OCI-LY3 (cell line): ENCODE data around the gene TMEM63B.

Experiments used
- EZH2phosphoT487 ChIP-seq: fragments of 200-600 bp; shearing (Covaris generic); IDR thresholded peaks from 2 replicates; pipeline ENCODE4 v1.6.1; 2018; ENCODE audit warnings: antibody characterized with exemption, mixed run types, low read depth
- TF ChIP-seq, protein P1 (sequence below): fragments of 200-600, 300-600 bp; sonication (generic); IDR thresholded peaks from 2 replicates; pipeline ENCODE4 v1.5.1; 2014; ENCODE audit warnings: antibody characterized with exemption, low read length, low read depth

DNA sequence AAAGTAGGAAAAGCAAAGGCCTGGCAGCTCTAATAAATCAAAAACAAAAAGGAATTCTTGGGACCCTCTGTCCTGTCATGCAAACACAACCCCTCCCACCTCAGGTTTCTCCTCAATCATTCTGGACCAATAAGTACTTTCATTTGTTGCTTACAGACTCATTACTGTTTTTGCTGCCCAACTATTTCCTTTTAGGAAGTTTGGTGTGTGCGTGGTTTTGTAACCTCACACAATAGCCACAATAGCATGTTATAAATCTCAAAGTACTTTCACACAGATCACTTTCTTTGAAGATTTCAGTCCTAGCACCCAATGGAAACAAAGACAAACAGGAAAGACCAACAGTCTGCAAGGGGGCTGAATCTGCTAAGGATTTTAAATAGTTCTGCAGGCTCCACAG is 4.6 kb upstream of the TMEM63B start:
- TF ChIP-seq, protein P1, sequence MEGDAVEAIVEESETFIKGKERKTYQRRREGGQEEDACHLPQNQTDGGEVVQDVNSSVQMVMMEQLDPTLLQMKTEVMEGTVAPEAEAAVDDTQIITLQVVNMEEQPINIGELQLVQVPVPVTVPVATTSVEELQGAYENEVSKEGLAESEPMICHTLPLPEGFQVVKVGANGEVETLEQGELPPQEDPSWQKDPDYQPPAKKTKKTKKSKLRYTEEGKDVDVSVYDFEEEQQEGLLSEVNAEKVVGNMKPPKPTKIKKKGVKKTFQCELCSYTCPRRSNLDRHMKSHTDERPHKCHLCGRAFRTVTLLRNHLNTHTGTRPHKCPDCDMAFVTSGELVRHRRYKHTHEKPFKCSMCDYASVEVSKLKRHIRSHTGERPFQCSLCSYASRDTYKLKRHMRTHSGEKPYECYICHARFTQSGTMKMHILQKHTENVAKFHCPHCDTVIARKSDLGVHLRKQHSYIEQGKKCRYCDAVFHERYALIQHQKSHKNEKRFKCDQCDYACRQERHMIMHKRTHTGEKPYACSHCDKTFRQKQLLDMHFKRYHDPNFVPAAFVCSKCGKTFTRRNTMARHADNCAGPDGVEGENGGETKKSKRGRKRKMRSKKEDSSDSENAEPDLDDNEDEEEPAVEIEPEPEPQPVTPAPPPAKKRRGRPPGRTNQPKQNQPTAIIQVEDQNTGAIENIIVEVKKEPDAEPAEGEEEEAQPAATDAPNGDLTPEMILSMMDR = no peak
- TF ChIP-seq EZH2phosphoT487 = no peak
